Hypothalamus (tissue), 51 donors: ENCODE results near the gene PLXNA4.

ENCODE experiments used
- DNase-seq, 51 donors: peaks; one replicate each; lab custom pipeline; 2025; lab: John Stamatoyannopoulos, UW

The PLXNA4 gene

DNA sequence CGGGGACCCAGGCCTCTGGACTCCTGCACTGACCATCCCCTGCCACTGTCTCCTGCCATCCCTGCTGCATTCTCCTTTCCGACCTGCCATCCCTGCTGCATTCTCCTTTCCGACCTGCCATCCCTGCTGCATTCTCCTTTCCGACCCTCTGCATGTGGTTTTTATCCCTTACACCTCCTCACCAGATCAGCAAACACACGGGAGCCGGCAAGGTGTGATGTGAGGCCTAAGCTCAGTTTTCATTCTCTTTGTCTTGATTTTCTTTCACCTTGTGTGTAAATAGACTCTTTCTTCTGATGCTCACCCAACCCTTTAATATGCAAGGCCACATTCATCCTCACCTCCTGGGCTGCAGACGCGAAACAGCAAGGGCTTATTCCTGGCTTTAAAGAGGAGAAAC, 11.4 kb downstream of the PLXNA4 start:
- DNase-seq = no peak

DNA sequence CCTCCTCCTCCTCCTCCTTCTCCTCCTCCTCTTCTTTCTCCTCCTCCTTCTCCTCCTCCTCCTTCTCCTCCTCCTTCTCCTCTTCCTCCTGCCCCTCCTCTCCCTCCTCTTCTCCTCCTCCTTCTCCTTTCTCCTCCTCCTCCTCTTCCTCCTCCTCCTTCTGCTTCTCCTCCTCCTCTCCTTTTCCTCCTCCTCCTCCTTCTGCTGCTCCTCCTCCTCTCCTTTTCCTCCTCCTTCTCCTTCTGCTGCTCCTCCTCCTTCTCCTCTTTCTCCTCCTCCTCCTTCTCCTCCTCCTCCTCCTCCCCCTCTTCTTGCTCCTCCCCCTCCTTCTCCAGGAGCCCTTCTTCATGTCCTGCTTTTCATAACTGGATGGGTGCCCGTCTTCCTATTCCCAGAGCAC, 12.2 kb downstream of the PLXNA4 start:
- no peak for DNase-seq

DNA sequence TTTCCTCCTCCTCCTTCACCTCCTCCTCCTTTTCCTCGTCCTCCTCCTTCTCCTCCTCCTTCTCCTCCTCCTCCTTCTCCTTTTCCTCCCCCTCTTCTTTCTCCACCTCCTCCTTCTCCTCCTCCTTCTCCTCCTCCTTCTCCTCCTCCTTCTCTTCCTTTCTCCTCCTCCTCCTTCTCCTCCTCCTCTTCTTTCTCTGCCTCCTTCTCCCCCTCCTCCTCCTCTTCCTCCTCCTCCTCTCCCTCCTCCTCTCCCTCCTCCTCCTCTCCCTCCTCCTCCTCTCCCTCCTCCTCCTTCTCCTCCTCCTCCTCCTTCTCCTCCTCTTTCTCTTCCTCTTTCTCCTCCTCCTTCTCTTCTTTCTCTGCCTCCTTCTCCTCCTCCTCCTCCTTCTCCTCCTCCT, 13.6 kb downstream of the PLXNA4 start:
- DNase-seq = no peak

DNA sequence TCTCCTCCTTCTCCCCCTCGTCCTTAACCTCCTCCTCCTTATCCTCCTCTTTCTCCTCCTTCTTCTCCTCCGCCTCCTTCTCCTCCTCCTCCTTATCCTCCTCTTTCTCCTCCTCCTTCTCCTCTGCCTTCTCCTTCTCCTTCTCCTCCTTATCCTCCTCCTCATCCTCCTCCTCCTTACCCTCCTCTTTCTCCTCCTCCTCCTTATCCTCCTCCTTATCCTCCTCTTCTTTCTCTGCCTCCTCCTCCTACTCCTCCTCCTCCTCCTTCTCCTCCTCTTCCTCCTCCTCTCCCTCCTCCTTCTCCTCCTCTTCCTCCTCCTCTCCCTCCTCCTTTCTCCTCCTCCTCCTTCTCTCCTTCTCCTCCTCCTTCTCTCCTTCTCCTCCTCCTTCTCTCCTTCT, 14.5 kb downstream of the PLXNA4 start:
- no peak for DNase-seq

DNA sequence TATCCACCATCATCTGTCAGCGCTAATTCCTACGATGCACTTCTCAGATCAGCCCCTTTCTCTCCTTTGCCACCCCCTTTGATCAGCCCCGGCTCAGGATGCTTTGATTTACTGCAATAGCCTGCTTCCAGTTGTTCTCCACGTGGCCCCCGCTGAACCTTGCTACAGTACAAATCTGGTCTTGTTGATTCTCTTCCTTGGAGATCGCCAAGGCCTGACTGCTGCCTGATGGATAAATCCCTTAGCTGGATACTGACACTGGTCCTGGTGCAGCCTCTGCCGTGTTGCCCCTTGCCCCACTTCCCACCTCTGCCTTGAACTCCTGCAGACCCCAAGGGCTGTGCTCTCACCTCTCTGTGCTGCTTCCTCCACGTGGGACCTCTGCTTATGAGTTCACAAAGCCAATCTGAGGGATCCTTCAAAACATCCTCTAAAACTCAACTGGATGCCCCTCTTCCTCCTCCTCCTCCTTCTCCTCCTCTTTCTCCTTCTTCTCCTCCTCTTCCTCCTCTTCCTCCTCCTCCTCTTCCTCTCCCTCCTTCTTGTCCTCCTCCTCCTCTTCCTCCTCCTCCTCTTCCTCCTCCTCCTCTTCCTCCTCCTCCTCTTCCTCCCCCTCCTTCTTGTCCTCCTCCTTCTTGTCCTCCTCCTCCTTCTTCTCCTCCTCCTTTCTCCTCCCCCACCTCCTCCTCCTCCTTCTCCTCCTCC, 15.3 kb downstream of the PLXNA4 start:
- no peak for DNase-seq

DNA sequence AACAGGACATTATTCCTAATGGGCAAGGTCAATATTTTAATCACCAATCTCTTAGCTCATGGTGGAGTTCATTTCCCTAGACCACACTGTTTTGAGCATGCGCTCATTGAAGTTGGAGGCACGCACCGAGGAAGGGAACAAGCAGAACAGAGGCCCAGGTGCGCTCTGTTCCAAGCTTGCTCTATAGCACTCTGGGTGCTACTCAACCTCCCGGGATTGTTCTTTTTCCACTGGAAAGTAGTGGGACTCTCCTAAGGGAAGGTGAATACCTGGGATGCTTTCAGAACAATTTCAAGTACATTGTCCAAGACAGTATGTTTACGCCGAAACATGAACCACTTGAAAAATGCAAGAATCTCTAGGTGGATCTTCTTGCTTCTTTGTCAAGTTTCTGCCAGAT, 16.2 kb downstream of the PLXNA4 start:
- no peak for DNase-seq

DNA sequence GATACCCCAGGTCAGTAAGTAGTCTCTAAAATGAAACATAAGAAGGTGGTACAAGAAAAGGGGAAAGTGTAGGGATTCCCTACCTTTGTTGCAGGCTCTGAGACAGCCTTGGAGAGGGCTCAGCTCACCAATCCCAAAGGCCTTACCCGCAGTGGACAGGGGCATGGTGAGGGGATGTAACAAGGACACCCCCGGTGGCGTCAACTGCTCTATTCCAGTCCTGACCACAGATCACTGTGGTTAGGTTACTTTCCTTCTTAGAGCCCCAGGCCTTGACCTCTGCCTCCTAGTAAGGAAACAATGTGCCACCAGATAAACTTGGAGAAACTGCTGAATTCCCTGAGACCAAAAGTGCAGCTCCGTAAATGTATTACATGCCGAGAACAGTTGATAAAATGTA, 17.5 kb downstream of the PLXNA4 start:
- no peak for DNase-seq

DNA sequence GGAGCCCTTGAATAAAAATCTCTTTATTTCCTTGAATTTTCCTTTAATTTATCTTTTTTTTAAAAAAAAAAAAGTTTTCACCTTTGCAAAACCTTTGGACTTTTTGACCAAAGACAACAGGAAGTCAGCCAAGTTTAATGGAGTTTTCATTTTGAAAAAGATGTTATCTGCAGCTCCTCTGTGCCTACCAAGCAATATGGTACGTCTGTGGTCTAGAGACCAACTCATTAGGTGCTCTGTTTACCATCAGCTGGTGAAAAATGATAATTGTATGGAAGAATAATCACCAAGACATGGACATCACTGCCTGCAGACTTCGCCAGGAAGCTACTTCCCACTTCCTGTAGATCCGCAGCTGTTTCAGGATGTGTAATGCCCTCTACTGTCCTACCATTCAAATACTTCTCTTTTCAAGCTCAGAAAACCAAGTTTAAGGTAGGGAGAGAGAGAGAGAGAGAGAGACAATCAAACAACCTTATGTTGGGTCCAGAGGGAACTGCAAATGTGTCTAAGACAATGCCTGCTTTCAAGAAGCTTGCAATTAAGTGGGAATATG, 18.7 kb downstream of the PLXNA4 start:
- no peak for DNase-seq

DNA sequence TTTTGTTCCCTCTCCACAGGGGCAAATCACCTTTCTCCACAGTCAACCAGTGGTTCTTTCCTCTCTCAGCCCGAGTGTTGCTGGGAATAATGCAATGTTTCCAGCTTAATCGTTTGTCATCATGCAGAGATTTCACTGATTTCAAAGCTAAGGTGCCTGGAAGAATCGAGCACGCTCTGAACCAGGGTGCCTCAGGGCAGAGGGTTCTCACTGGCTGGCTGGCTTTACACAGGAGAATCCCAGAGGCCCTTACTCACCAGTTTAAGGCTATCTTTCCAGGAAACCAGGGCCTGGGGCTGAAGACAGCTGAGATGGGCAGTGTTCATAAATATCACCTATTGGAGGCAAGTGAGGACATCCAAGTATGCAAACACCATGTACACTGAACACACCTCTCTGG, 21.8 kb downstream of the PLXNA4 start:
- DNase-seq = no peak

DNA sequence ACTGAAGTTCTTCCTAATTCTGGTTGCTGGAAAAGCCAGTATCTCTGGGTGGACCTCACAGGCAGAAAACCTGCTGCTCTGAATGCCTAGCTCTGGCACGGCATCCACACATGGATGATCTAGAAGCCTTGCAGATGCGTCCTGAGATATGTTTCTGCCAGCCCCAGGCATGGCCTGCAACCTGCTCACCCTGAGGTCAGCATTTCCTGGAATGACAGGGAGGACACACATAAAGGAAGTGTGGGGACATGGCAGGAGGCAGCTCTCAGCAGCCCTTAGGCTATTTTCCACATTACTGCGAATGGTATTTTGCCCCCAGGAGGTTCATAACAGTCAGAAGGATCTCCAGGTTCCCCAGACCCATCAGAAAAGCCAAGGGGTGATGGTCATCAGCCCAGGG, 23.2 kb downstream of the PLXNA4 start:
- no peak for DNase-seq

DNA sequence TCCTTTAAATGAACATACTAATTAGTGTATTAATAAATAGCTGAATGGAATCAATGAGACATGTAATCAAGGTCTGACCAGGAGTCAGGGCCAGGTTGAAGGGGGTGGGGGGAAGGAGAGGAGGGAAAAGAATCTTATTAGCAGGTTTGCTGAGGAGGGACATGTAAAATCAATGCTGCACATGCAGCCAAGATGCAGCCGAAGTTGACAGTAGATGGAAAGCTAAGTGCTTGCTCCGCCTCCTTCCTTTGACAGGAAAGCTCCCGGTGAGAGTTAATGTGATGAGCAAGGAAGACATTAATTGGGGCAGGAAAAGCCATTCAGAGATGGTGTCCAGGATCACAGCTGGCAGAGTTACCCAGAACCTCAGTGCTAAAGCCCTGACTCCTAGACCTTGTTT, 24.4 kb downstream of the PLXNA4 start:
- no peak for DNase-seq

DNA sequence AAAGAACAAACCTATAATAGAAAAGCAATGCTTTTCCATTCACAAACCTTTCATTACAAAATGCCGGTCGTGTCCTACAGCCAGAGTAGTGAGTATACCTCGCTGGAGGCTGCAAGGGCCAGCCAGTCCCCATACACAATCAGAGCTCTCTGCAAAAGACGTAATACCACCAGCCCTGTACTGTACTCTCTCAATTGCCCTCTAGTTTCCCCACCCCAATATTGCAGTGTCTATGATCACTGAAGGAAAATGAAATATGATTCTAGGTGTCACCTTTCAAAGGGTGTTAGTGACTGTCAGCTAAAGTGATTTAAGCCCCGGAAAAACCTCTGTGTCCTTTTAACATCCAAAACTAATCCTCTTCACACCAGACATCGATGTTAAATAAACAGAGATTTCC, 24.8 kb downstream of the PLXNA4 start:
- DNase-seq = no peak

DNA sequence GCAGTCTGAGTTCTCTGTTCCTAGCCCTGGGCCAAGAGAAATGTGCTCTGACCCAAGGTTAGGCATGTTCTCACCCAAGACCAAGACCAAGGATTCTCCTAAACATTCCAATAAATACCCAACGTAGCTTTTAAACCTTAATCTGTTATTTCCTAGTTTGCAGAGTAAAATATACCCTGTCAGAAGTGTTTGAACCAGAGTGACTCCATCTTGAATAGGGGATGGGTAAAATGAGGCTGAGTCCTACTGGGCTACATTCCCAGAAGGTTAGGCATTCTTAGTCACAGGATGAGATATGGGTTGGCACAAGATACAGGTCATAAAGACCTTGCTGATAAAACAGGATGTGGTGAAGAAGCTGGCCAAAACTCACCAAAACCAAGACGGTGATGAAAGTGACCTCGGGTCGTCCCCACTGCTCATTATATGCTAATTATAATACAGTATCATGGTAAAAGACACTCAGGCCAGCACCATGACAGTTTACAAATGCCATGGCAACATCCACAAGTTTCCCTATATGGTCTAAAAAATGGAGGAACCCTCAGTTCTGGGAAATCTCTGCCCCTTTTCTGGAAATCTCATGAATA, 27.7 kb downstream of the PLXNA4 start:
- DNase-seq = no peak

DNA sequence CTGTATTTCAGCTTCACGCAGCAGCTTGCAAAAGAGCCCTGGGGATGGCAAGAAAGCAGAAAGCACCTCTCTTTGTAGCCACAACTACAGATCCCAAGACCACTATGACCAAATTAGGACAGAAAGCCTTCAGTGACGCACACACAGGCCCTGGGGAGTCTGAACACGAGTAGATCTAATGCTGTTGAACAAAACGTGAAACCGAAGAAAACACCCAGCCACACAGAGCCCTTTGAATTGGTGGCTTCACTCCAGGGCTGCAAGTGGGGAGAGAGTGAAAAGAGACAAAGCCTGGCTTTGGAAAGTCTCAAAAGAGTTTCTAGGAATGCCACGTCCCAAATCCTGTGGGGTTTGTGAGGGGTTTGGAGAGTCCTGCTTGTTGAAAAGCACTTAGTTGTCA, 28.4 kb downstream of the PLXNA4 start:
- DNase-seq = peak in 24 of 51 donors; percentile 2 to 63 (median 24)

DNA sequence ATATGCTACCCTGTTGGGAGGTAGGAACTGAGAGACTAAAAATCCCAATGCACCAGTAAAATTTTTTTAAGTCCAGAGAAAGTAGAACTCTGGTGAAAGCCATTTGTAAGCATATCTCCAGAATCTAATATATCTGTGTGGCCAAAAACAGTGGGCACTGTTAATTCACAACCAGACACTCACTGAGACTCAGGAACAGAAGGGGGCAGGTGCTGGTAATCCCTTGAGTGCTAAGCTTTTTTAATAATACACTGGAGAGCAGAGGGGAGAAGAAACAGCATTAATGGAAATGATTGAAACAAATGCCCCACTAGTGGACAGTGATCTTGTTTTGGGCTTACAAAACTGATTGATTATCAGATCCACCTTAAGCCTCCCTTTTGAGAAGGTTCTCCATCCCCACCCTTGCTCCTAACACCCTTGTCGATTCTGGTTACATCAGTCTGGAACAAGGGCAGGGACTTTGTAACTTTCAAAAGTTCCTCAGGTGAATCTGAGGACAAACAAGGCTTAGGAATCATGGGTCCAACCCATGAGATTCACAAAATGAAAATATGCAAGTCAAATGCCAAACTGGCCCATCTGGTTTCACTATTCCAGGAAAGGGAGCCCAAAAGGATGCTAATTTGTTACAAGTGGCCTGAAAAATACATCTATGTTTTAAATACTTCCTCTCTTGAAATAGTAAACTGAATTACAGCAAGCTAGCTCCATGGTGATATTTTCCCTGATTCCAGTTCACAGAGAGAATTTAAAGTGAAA, 29.7 kb downstream of the PLXNA4 start:
- DNase-seq = no peak

DNA sequence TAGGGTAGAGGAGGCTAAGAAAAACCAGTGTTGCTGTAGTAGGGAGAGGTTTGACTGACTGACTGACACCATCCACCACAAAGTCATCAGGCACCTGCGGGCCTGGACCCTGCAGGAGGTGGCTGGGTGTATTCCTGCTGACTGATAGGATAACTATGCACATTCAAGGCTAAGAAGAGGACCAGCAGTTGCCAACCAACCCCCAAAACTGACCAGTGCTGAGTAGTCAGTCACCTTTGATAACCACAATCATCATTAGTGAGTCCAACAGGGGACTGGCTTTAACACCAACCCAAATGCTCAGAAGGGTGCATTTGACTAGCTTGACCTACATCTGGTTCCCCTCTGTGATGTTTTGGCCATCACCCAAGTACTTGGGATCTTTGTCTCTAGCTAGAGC, 30.5 kb downstream of the PLXNA4 start:
- DNase-seq = no peak

DNA sequence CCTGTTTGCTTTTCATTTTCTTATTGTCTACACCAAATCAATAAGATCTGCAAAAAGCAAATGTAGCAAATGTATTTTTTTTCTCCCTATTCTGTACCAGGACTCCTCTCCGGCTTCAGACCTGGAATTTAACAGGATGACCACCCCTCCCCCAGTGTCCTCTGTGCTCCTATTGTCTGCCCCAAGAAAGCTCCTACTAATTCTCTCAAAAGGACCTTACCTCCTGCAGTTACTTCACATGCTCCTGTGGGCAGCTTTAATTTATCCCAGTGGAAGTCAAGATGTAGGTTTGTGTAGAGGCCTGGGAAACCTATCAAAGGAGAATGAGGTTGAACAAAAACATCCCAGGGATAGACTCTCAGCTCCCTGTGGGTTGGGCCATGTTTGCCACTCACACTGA, 31.3 kb downstream of the PLXNA4 start:
- no peak for DNase-seq

DNA sequence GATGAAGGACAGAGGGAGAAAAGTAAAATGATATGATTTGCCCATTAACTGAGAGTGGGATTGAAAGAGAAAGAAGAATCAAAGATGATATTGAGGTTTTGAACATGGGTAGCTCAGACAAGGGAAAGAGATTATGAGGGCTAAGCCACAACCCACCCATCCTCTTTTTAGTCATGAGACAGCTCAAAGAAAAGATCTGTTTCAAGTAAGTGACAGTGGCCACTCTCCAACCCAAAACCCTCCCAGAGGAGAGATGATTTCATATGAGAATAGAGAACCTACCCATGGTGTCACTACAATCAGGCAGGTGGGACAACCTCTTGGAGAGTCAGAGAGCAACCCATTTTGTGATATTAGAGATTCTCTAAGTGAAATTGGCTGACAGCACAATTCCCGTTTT, 32.2 kb downstream of the PLXNA4 start:
- DNase-seq = no peak

DNA sequence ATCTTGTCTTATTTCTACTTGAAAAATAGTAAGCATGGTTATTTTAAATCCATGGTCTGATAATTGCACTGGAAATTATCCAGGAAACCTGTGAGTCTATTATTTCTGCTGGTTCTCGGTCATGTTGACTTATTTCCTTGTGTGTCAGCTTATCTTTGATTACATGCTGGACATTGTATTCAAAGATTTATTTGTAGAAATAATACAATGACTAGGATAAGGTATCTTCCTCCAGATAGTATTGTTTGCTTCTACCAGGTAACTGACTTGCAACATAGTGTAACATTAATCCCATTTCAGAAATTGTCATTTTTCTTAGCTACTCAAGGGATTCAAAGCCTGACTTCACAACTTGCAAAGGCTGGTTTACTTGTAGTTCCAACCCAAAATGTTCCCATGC, 33.4 kb downstream of the PLXNA4 start:
- DNase-seq = no peak

DNA sequence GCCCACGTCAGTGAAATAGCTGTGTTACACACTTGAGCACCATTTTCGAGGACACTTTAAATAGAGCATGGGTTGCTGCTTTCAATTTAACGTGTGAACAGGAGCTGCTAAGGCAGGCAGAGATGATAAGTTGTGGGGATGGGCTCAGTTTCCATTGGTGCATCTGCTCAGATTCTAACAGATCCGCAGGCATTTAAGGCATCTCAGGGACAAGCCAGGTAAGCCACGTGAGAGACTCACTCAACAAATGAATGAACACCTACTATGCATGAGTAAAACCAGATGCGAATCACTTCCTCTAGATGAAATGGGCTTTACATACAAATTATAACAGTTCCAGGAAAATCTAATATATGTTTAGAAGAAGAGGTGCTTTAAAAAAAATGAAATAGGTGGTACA, 34.6 kb downstream of the PLXNA4 start:
- DNase-seq = no peak

DNA sequence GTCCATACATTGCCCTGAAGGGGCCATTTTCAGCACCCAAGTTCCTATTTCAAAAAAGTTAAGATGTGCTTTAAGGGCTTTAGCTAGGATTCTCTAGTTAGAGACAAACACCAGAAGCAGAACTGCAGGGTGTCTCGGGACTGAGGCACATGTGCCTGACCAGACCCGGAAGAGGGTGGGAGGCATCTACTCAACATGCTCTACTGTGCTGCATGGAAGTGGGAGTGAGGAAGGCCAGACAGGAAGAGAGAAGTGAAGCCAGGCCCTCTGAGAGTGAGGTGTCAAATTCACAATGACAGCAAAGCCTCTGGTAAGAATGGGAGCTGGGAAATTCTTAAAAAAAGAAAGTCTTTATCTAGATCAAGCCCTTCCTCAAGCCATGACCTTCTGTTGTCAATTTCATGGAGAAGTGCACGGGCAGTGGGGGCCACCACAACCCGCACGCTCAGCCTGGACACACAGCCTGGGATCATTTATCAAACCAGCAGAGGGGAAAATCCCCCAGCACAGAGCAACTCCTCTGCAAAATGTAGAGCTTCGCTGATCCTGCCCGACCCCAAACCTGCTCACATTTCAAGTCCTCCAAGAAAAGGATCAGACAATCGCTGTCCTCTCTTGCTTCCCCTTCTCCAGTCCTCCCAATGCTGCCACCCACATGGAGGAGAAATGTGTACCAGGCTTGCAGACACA, 38.7 kb downstream of the PLXNA4 start:
- peak in 7 of 51 donors; percentile 4 to 12 (median 5) for DNase-seq
